K562 (cell line): ENCODE measurements around the gene GAS2L1. TPM values are rescaled to one million over a fixed set of nuclear protein-coding genes. Genes with fewer than 3 reads are reported as not detected.

Experiments
- ATAC-seq: fragments of 200-7000 bp; cut with Tn5 transposase; 3 replicates; pipeline ENCODE4 v1.9.1; 2020; ENCODE audit warnings: moderate library complexity
- BruUV-seq: library from RNA; stranded (reverse); fragments of 400-500 nt; replicated peaks from 2 replicates; lab custom pipeline; 2021; lab: Mats Ljungman, UMichigan
- CTCF ChIA-PET: fragments of 300-600 bp; formaldehyde crosslinking; extraction: SDS; loops from one replicate; lab custom pipeline; 2021; ENCODE audit warnings: low intra/inter-chr PET ratio; lab: Yijun Ruan, JAX
- POLR2A ChIA-PET: fragments of 300-600, 350-650 bp; sonication (Branson Sonifier 250); formaldehyde crosslinking; extraction: SDS; loops from one replicate; lab custom pipeline; 2021; ENCODE audit warnings: antibody characterized with exemption, inconsistent platforms; lab: Yijun Ruan, JAX
- DNase-seq, 4 experiments: peaks; one replicate each; pipeline versions ENCODE4 v3.0.0 to v3.0.0-alpha.2; 2011 to 2018; ENCODE audit warnings: low spot score in 3 of 4, mixed read lengths in 3 of 4; ENCODE audit errors: extremely low read depth in 1 of 4
- FAIRE-seq: peaks from 2 replicates; lab custom pipeline; 2011; peaks lifted over from hg19 to GRCh38; lab: Jason Lieb, UNC
- H2AFZ ChIP-seq: 2 replicates; pipeline ENCODE4 v1.6.0; 2011; ENCODE audit warnings: low read depth, low read length, control low read depth, inconsistent platforms
- H3K27ac ChIP-seq: fragments of 200-600 bp; 3 replicates; pipeline ENCODE4 v1.8.0; 2011; ENCODE audit warnings: low read depth, mild to moderate bottlenecking, control low read depth, inconsistent platforms, low read length, moderate library complexity, mixed read lengths; ENCODE audit errors: extremely low read depth
- H3K27me3 ChIP-seq, 2 experiments: fragments of 300-600 bp in 1 of 2; 2 replicates in 1 of 2; 3 replicates in 1 of 2; pipeline versions ENCODE4 v1.6.0 to v1.8.0; 2011; ENCODE audit warnings: inconsistent platforms in 2 of 2, low read length in 2 of 2, mild to moderate bottlenecking in 1 of 2, mixed read lengths in 1 of 2, moderate library complexity in 1 of 2; ENCODE audit not compliant: control insufficient read depth in 2 of 2, insufficient read depth in 2 of 2
- H3K36me3 ChIP-seq: fragments of 300-600 bp; 3 replicates; pipeline ENCODE4 v1.8.0; 2011; ENCODE audit warnings: mild to moderate bottlenecking, low read length, inconsistent platforms; ENCODE audit not compliant: control insufficient read depth, insufficient read depth
- H3K4me1 ChIP-seq, 2 experiments: fragments of 200-600 bp in 1 of 2; replicated peaks in 1 of 2; 2 replicates in 1 of 2; 3 replicates in 1 of 2; pipeline versions ENCODE4 v1.5.1 to v1.8.0; 2011; ENCODE audit warnings: inconsistent platforms in 2 of 2, low read length in 2 of 2, mild to moderate bottlenecking in 1 of 2, mixed read lengths in 1 of 2, moderate library complexity in 1 of 2; ENCODE audit not compliant: control insufficient read depth in 2 of 2, insufficient read depth in 2 of 2
- H3K4me2 ChIP-seq: 2 replicates; pipeline ENCODE4 v1.6.1; 2011; ENCODE audit warnings: low read length, control low read depth, inconsistent platforms, mixed read lengths; ENCODE audit not compliant: insufficient read depth
- H3K4me3 ChIP-seq: fragments of 200-600 bp; sonication (generic), shearing (Covaris generic); 2 replicates; pipeline ENCODE4 v1.5.1; 2016; ENCODE audit warnings: control low read depth, inconsistent platforms
- H3K79me2 ChIP-seq: fragments of 200-600 bp; 3 replicates; pipeline ENCODE4 v1.8.0; 2011; ENCODE audit warnings: low read length, inconsistent platforms; ENCODE audit not compliant: control insufficient read depth, insufficient read depth
- H3K9ac ChIP-seq, 2 experiments: 2 replicates each; pipeline versions ENCODE4 v1.6.0 to v1.6.1; 2011; ENCODE audit warnings: low read depth in 2 of 2, low read length in 2 of 2, control low read depth in 1 of 2, inconsistent platforms in 1 of 2, mild to moderate bottlenecking in 1 of 2, mixed read lengths in 1 of 2; ENCODE audit not compliant: insufficient read depth in 1 of 2
- H3K9me1 ChIP-seq: one replicate; pipeline ENCODE4 v1.6.0; 2011; ENCODE audit warnings: inconsistent platforms, mild to moderate bottlenecking, low read length, moderate library complexity; ENCODE audit not compliant: control insufficient read depth, insufficient read depth
- H3K9me3 ChIP-seq: replicated peaks from 2 replicates; pipeline ENCODE4 v1.5.1; 2011; ENCODE audit warnings: low read depth, low read length, inconsistent platforms; ENCODE audit not compliant: control insufficient read depth, insufficient read depth
- H4K20me1 ChIP-seq: replicated peaks from 2 replicates; pipeline ENCODE4 v1.6.1; 2011; ENCODE audit warnings: low read length, inconsistent platforms, mixed read lengths; ENCODE audit not compliant: control insufficient read depth, insufficient read depth
- ATF7 ChIP-seq: fragments of 450-650 bp; IDR thresholded peaks from 2 replicates; pipeline ENCODE4 v1.7.1; 2014; ENCODE audit warnings: mild to moderate bottlenecking, moderate library complexity
- CEBPG ChIP-seq, 3 experiments: fragments of 200-800 bp in 1 of 3; sonication (Bioruptor generic) in 1 of 3; sonication (generic) in 1 of 3; formaldehyde crosslinking in 1 of 3; IDR thresholded peaks in 2 of 3; conservative IDR thresholded peaks in 1 of 3; 2 replicates each; pipeline versions ENCODE4 v1.6.1 to v1.8.0; 2016 to 2022; ENCODE audit warnings: missing compliant biosample characterization in 2 of 3, missing genetic modification characterization in 2 of 3, mild to moderate bottlenecking in 1 of 3, missing genetic modification reagents in 1 of 3
- FOSL1 ChIP-seq: fragments of 200-800 bp; sonication (Bioruptor generic); conservative IDR thresholded peaks from 2 replicates; pipeline ENCODE4 v1.6.1; 2016; ENCODE audit warnings: missing genetic modification characterization, missing compliant biosample characterization
- FOXJ2 ChIP-seq: fragments of 200-800 bp; sonication (Bioruptor generic); IDR thresholded peaks from 2 replicates; pipeline ENCODE4 v1.6.1; 2016; ENCODE audit warnings: missing genetic modification characterization, missing compliant biosample characterization
- FOXK1 ChIP-seq: sonication (generic); formaldehyde crosslinking; IDR thresholded peaks from 2 replicates; pipeline ENCODE4 v1.8.0; 2022; ENCODE audit warnings: missing genetic modification reagents, mild to moderate bottlenecking, borderline replicate concordance
- NEUROD1 ChIP-seq: fragments of 150-350 bp; IDR thresholded peaks from 2 replicates; pipeline ENCODE4 v1.6.1; 2014; ENCODE audit warnings: borderline replicate concordance, low read length, low read depth; ENCODE audit not compliant: partially characterized antibody
- NRF1 ChIP-seq, 2 experiments: fragments of 450-650 bp; IDR thresholded peaks in 1 of 2; conservative IDR thresholded peaks in 1 of 2; 2 replicates each; pipeline ENCODE4 v1.6.1; 2014; ENCODE audit warnings: mild to moderate bottlenecking in 2 of 2
- RFX1 ChIP-seq: fragments of 450-650 bp; IDR thresholded peaks from 2 replicates; pipeline ENCODE4 v1.6.1; 2016; ENCODE audit warnings: mild to moderate bottlenecking, moderate library complexity
- SAP30 ChIP-seq: fragments of 200-600 bp; sonication (generic); IDR thresholded peaks from 2 replicates; pipeline ENCODE4 v1.6.1; 2012; ENCODE audit warnings: borderline replicate concordance, low read depth, mild to moderate bottlenecking, moderate library complexity, low read length, control low read depth, inconsistent platforms; ENCODE audit not compliant: insufficient read depth, poor library complexity, severe bottlenecking
- TGIF2 ChIP-seq: sonication (generic); formaldehyde crosslinking; IDR thresholded peaks from 2 replicates; pipeline ENCODE4 v1.8.1; 2022; ENCODE audit warnings: mild to moderate bottlenecking, missing genetic modification reagents, moderate library complexity
- ZBTB7A ChIP-seq: IDR thresholded peaks from 2 replicates; pipeline ENCODE4 v1.6.1; 2011; ENCODE audit warnings: low read depth, mild to moderate bottlenecking, low read length, moderate library complexity, borderline replicate concordance; ENCODE audit not compliant: control insufficient read depth
- ZNF232 ChIP-seq: sonication (generic); formaldehyde crosslinking; IDR thresholded peaks from 2 replicates; pipeline ENCODE4 v1.8.0; 2022; ENCODE audit warnings: mild to moderate bottlenecking, missing genetic modification reagents
- ZNF263 ChIP-seq: sonication (generic); formaldehyde crosslinking; IDR thresholded peaks from 2 replicates; pipeline ENCODE4 v1.8.0; 2022; ENCODE audit warnings: mild to moderate bottlenecking, missing genetic modification reagents, borderline replicate concordance
- WGBS: fragments of 100-300 bp; shearing (Covaris generic); methylation state at CpG from one replicate; pipeline ENCODE4 v1.1.6; 2016; ENCODE audit warnings: low coverage, mixed read lengths; ENCODE audit not compliant: insufficient coverage; ENCODE audit errors: missing lambda C conversion rate; 5-methylcytosine and 5-hydroxymethylcytosine counted together
- in situ Hi-C: fragments of 300-500 bp; cut with MboI; formaldehyde crosslinking; loops from 4 replicates; pipeline ENCODE4 v1.15.0; 2018; ENCODE audit warnings: inconsistent platforms, mixed read lengths
- intact Hi-C: fragments of 100-400 bp; cut with micrococcal nuclease; formaldehyde crosslinking; loops from 2 replicates; pipeline ENCODE4 v1.14.2; 2022
- polyA plus RNA-seq, 8 experiments: library from polyadenylated mRNA; depleted of rRNA in 4 of 8; stranded (reverse) in 5 of 8; unstranded in 3 of 8; fragments of >200 nt; fragmentation: Nextera tagmentation in 2 of 8; fragmentation: Illumina TruSeq in 1 of 8; extraction: Ambion mirVana in 2 of 8; extraction: Trizol in 1 of 8; gene quantifications; 2 replicates each; pipeline versions ENCODE4 v1.2.1 to v1.2.3, GENCODE V29; 2011 to 2014; ENCODE audit warnings: inconsistent platforms in 1 of 8, missing spikeins in 1 of 8
- total RNA-seq, 7 experiments: library from RNA; depleted of rRNA in 6 of 7; stranded (reverse); fragments of >200 nt in 6 of 7; fragmentation: Illumina TruSeq in 2 of 7; extraction: Trizol in 2 of 7; gene quantifications; 2 replicates each; pipeline versions ENCODE4 v1.2.1 to v1.2.3, GENCODE V29; 2011 to 2021; ENCODE audit warnings: low replicate concordance in 1 of 7
- TF ChIP-seq, protein P1 (sequence below): fragments of 250-450 bp; sonication (Bioruptor Pico); IDR thresholded peaks from 2 replicates; pipeline ENCODE4 v1.8.0; 2021; ENCODE audit warnings: moderate library complexity, mild to moderate bottlenecking, inconsistent platforms
- TF ChIP-seq, protein P2 (sequence below), 3 experiments: fragments of 200-800 bp in 1 of 3; sonication (Bioruptor generic) in 1 of 3; sonication (generic) in 1 of 3; formaldehyde crosslinking in 1 of 3; IDR thresholded peaks; 2 replicates each; pipeline versions ENCODE4 v1.6.1 to v1.8.0; 2016 to 2022; ENCODE audit warnings: mild to moderate bottlenecking in 2 of 3, missing compliant biosample characterization in 2 of 3, missing genetic modification characterization in 2 of 3, missing genetic modification reagents in 1 of 3
- TF ChIP-seq, protein P3 (sequence below): sonication (generic); formaldehyde crosslinking; IDR thresholded peaks from 2 replicates; pipeline ENCODE4 v1.9.0; 2022; ENCODE audit warnings: mild to moderate bottlenecking, missing genetic modification reagents

The GAS2L1 gene
- total and polyA plus RNA-seq, 9 of the 15 experiments (the other 6 are each of a cell fraction or from before 2014, with no cell fraction given) = 0.56 to 19.7 (median 3.2) TPM

DNA sequence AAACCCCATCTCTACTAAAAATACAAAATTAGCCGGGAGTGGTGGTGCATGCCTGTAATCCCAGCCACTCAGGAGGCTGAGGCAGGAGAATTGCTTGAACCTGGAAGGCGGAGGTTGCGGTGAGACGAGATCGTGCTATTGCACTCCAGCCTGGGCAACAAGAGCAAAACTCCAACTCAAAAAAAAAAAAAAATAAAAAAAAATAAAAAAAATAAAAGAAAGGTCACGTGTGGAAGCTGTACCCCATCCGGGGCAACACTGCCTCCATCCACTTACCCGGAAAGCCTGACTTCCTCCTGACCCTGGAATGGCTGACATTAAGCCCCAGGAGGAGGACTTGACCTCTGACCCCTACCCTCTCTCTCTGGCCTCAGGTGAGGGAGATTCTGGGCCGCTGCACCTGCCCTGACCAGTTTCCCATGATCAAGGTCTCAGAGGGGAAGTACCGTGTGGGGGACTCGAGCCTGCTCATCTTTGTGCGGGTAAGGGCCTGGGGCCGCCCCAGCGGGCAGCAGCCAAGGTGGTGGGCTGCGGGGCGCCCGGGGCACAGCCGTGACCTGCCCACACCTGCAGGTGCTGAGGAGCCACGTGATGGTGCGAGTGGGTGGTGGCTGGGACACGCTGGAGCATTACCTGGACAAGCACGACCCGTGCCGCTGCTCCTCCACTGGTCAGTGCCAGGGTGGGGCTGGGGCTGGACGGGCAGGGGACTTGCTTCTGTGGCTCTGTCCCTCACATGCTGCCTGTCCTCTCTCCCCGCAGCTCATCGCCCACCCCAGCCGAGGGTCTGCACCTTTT is 3.8 kb downstream of the GAS2L1 start (continued):
- no peak for TF ChIP-seq TGIF2 (CRISPR knock-in tag)

DNA sequence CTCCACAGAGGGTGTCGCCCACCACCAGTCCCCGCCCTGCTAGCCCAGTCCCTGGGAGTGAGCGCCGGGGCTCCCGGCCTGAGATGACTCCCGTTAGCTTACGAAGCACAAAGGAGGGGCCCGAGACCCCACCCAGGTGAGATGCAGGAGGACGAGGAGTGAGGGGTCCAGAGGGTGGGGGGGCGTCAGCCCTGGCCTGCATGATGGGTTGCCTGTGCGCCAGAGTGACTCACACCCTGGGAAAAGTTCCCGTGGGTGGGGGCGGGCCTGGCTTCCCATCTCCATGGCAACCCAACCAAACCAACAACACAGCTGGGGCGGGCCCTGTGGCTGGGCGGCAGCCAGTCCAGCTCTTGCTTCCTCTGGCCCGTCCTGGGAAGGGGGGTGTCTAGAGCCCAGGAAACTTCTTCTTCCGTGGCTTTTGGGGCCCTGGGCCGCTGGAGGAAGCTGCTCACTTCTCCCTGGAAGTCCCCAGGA is 4.5 kb downstream of the GAS2L1 start:
- ATAC-seq = peak; percentile 69
- peak; percentile 70 for FAIRE-seq
- Histone ChIP-seq H3K9me1 (no peaks in the 10 kb centered on the region), H3K4me1 (peaks cover 14 to 89% of the 10 kb centered on the region in 2 experiments; a peak in 4 of 5 replicates), H3K9me3 (no peaks in the 10 kb centered on the region), H3K4me2 (peak overlapping the region; percentile 14; the same call in 1 of the 2 replicates), H4K20me1 (no peaks in the 10 kb centered on the region), H3K79me2 (peaks cover 18% of the 10 kb centered on the region), H3K4me3 (no peak overlapping the region), H3K27me3 (no peaks in the 10 kb centered on the region), H2AFZ (no peak overlapping the region), H3K9ac (peak overlapping the region in 1 of 2 experiments; percentile 72; a peak in 1 of 4 replicates), H3K36me3 (peaks cover 9% of the 10 kb centered on the region; the same call in 1 of the 3 replicates), H3K27ac (no peak overlapping the region)
- in situ Hi-C loops (no loop called here), intact Hi-C loops (no loop called here)
- ChIA-PET CTCF (no interaction called here), POLR2A (interaction anchor here (0.6 kb wide), 1 partner anchor 685 kb away, joined by 3 read pairs; no protein-coding TSS in a partner anchor)
- 25% methylated on average over 10 of the region's 18 CpGs for WGBS
- DNase-seq = peak; percentile 87 to 89 (median 88)
- no TSS peak for BruUV-seq
- TF ChIP-seq NRF1 (conservative IDR thresholded peaks at IDR 0.05 in 1 of 2, IDR thresholded peaks at IDR 0.05 in 1 of 2) (peak; percentile 18 to 46; a peak in 2 of 4 replicates), FOSL1 (tag) (peak; percentile 89), ZNF232 (CRISPR knock-in tag) (no peak), FOXJ2 (peak; percentile 98), SAP30 (peak; percentile 37), NEUROD1 (peak; percentile 50), RFX1 (peak; percentile 96), ZBTB7A (peak; percentile 89), FOXK1 (CRISPR knock-in tag) (no peak), ATF7 (peak; percentile 34; the same call in 1 of the 2 replicates), ZNF263 (CRISPR knock-in tag) (peak; percentile 20; the same call in 1 of the 2 replicates), CEBPG (CRISPR knock-in tag; IDR thresholded peaks at IDR 0.05) (no peak), CEBPG (tag; conservative IDR thresholded peaks at IDR 0.05 in 1 of 2, IDR thresholded peaks at IDR 0.05 in 1 of 2) (no peak)
- TF ChIP-seq, protein P1, sequence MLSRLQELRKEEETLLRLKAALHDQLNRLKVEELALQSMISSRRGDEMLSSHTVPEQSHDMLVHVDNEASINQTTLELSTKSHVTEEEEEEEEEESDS (CRISPR knock-in tag) = no peak
- TF ChIP-seq, protein P2, sequence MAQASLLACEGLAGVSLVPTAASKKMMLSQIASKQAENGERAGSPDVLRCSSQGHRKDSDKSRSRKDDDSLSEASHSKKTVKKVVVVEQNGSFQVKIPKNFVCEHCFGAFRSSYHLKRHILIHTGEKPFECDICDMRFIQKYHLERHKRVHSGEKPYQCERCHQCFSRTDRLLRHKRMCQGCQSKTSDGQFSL (CRISPR knock-in tag; IDR thresholded peaks at IDR 0.05) = peak; percentile 95
- TF ChIP-seq, protein P2 (tag; IDR thresholded peaks at IDR 0.05) = no peak
- TF ChIP-seq, protein P3, sequence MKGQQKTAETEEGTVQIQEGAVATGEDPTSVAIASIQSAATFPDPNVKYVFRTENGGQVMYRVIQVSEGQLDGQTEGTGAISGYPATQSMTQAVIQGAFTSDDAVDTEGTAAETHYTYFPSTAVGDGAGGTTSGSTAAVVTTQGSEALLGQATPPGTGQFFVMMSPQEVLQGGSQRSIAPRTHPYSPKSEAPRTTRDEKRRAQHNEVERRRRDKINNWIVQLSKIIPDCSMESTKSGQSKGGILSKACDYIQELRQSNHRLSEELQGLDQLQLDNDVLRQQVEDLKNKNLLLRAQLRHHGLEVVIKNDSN (CRISPR knock-in tag) = no peak
